ENCODE results near the gene SORCS3. TPM values are rescaled to one million over a fixed set of nuclear protein-coding genes. Genes with fewer than 3 reads are reported as not detected.

Gene SORCS3
- total RNA-seq, 1 donor from 2014 or later = 2.0 TPM

DNA sequence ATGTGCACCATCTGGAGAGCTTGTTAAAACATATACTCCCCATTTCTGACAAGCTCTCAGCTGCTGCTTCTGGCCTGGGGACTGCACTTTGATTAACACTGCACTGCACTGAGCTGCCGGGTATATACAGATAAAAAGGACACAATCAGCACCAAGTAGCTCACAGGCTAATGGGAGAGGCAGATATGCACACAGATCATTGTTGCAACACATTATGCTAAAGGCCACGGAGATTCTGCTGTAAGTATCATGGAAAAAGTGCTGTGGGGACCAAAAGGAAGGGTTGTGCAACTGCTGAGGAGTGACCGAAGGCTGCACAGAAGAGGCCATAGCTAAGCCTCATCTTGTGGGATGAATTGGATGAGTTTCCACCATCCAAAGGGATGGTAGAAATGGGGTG is 455.2 kb downstream of the SORCS3 start:
- Mint-ChIP-seq H3K36me3 (ENCODE audit: unreplicated experiment) (no peaks in the 10 kb centered on the region), H3K4me1 (ENCODE audit: low read depth, unreplicated experiment) (no peaks in the 10 kb centered on the region), H3K27me3 (ENCODE audit: unreplicated experiment) (no peaks in the 10 kb centered on the region), H3K27ac (ENCODE audit: unreplicated experiment) (no peak overlapping the region), H3K4me3 (ENCODE audit: unreplicated experiment) (no peak overlapping the region), H3K9me3 (ENCODE audit: unreplicated experiment) (no peaks in the 10 kb centered on the region)
- TF ChIP-seq CTCF (IDR thresholded peaks at IDR 0.05; ENCODE audit: partially characterized antibody, unreplicated experiment) = no peak
- no peak for DNase-seq

- DNase-seq = no peak
- no peak for TF ChIP-seq CTCF (IDR thresholded peaks at IDR 0.05; ENCODE audit: partially characterized antibody, unreplicated experiment)
- Mint-ChIP-seq H3K27me3 (ENCODE audit: unreplicated experiment) (peaks cover 1% of the 10 kb centered on the region), H3K9me3 (ENCODE audit: unreplicated experiment) (no peaks in the 10 kb centered on the region), H3K4me1 (ENCODE audit: low read depth, unreplicated experiment) (no peaks in the 10 kb centered on the region), H3K4me3 (ENCODE audit: unreplicated experiment) (no peak overlapping the region), H3K36me3 (ENCODE audit: unreplicated experiment) (no peaks in the 10 kb centered on the region), H3K27ac (ENCODE audit: unreplicated experiment) (no peak overlapping the region)
These were observed 461.9 kb downstream of the SORCS3 start for GRCh38 chr10:105102977-105103376.

- Mint-ChIP-seq H3K27me3 (ENCODE audit: unreplicated experiment) (peaks cover 1% of the 10 kb centered on the region), H3K9me3 (ENCODE audit: unreplicated experiment) (no peaks in the 10 kb centered on the region), H3K4me1 (ENCODE audit: low read depth, unreplicated experiment) (no peaks in the 10 kb centered on the region), H3K36me3 (ENCODE audit: unreplicated experiment) (no peaks in the 10 kb centered on the region), H3K27ac (ENCODE audit: unreplicated experiment) (no peak overlapping the region), H3K4me3 (ENCODE audit: unreplicated experiment) (no peak overlapping the region)
- no peak for DNase-seq
- no peak for TF ChIP-seq CTCF (IDR thresholded peaks at IDR 0.05; ENCODE audit: partially characterized antibody, unreplicated experiment)
These were observed 463.2 kb downstream of the SORCS3 start for GRCh38 chr10:105104297-105104696.

DNA sequence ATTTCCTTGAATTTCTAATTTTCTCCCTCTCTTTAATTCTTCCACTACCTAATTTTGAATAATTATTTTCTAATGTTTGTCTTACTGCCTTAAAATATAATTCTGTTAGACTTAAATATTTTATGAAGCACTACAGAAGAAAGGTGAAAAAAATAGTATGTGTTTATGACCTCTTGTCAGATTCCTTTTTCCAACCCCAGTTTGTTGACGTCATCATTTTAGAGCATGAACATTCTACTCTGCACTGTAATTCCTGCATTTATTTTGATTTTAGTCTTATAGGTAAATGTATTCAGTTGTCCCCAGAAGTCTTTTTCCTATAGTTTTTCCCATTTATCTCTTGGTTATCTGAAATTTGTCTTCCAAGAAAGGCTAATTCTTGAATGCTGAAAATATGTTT is 468.1 kb downstream of the SORCS3 start:
- H3K4me3 Mint-ChIP-seq (ENCODE audit: unreplicated experiment) = no peak overlapping the region
- no peaks in the 10 kb centered on the region for H3K9me3 Mint-ChIP-seq (ENCODE audit: unreplicated experiment)
- no peak for DNase-seq
- no peak overlapping the region for H3K27ac Mint-ChIP-seq (ENCODE audit: unreplicated experiment)
- H3K27me3 Mint-ChIP-seq (ENCODE audit: unreplicated experiment) = no peaks in the 10 kb centered on the region
- no peaks in the 10 kb centered on the region for H3K36me3 Mint-ChIP-seq (ENCODE audit: unreplicated experiment)
- H3K4me1 Mint-ChIP-seq (ENCODE audit: low read depth, unreplicated experiment) = no peaks in the 10 kb centered on the region
- TF ChIP-seq CTCF (IDR thresholded peaks at IDR 0.05; ENCODE audit: partially characterized antibody, unreplicated experiment) = no peak

GRCh38 chr10:105112862-105113261 is 471.8 kb downstream of the SORCS3 start:
- Mint-ChIP-seq H3K4me3 (ENCODE audit: unreplicated experiment) (no peak overlapping the region), H3K9me3 (ENCODE audit: unreplicated experiment) (no peaks in the 10 kb centered on the region), H3K27me3 (ENCODE audit: unreplicated experiment) (no peaks in the 10 kb centered on the region), H3K4me1 (ENCODE audit: low read depth, unreplicated experiment) (no peaks in the 10 kb centered on the region), H3K36me3 (ENCODE audit: unreplicated experiment) (no peaks in the 10 kb centered on the region), H3K27ac (ENCODE audit: unreplicated experiment) (no peak overlapping the region)
- no peak for DNase-seq
- no peak for TF ChIP-seq CTCF (IDR thresholded peaks at IDR 0.05; ENCODE audit: partially characterized antibody, unreplicated experiment)
